ENCODE data around the gene TFR2. TPM values are rescaled to one million over a fixed set of nuclear protein-coding genes. Genes with fewer than 3 reads are reported as not detected.

TFR2 gene
- total and polyA plus RNA-seq, 2 experiments from 2014 or later: 3.7 to 4.2 TPM

DNA sequence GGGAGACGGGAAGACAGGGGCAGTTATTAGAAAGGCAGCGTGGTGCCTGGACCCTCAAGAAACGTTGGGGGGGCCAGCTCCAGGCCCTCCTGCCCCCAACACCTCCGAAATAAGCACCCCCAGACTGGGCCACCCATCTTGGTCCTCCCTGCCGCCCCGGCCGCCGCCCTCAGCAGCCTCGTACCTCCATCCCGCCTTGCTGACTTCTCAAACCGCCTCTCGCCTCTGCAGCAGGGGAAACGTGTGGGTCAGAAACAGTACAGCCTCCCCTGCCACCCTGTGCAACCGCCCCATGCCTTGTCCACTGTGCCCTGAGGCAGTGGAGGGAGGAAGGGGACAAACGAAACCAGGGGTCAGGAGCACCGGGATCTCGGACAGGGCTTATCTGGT lies 45.5 kb upstream of the TFR2 start (continued):
- TF ChIP-seq, protein P1, sequence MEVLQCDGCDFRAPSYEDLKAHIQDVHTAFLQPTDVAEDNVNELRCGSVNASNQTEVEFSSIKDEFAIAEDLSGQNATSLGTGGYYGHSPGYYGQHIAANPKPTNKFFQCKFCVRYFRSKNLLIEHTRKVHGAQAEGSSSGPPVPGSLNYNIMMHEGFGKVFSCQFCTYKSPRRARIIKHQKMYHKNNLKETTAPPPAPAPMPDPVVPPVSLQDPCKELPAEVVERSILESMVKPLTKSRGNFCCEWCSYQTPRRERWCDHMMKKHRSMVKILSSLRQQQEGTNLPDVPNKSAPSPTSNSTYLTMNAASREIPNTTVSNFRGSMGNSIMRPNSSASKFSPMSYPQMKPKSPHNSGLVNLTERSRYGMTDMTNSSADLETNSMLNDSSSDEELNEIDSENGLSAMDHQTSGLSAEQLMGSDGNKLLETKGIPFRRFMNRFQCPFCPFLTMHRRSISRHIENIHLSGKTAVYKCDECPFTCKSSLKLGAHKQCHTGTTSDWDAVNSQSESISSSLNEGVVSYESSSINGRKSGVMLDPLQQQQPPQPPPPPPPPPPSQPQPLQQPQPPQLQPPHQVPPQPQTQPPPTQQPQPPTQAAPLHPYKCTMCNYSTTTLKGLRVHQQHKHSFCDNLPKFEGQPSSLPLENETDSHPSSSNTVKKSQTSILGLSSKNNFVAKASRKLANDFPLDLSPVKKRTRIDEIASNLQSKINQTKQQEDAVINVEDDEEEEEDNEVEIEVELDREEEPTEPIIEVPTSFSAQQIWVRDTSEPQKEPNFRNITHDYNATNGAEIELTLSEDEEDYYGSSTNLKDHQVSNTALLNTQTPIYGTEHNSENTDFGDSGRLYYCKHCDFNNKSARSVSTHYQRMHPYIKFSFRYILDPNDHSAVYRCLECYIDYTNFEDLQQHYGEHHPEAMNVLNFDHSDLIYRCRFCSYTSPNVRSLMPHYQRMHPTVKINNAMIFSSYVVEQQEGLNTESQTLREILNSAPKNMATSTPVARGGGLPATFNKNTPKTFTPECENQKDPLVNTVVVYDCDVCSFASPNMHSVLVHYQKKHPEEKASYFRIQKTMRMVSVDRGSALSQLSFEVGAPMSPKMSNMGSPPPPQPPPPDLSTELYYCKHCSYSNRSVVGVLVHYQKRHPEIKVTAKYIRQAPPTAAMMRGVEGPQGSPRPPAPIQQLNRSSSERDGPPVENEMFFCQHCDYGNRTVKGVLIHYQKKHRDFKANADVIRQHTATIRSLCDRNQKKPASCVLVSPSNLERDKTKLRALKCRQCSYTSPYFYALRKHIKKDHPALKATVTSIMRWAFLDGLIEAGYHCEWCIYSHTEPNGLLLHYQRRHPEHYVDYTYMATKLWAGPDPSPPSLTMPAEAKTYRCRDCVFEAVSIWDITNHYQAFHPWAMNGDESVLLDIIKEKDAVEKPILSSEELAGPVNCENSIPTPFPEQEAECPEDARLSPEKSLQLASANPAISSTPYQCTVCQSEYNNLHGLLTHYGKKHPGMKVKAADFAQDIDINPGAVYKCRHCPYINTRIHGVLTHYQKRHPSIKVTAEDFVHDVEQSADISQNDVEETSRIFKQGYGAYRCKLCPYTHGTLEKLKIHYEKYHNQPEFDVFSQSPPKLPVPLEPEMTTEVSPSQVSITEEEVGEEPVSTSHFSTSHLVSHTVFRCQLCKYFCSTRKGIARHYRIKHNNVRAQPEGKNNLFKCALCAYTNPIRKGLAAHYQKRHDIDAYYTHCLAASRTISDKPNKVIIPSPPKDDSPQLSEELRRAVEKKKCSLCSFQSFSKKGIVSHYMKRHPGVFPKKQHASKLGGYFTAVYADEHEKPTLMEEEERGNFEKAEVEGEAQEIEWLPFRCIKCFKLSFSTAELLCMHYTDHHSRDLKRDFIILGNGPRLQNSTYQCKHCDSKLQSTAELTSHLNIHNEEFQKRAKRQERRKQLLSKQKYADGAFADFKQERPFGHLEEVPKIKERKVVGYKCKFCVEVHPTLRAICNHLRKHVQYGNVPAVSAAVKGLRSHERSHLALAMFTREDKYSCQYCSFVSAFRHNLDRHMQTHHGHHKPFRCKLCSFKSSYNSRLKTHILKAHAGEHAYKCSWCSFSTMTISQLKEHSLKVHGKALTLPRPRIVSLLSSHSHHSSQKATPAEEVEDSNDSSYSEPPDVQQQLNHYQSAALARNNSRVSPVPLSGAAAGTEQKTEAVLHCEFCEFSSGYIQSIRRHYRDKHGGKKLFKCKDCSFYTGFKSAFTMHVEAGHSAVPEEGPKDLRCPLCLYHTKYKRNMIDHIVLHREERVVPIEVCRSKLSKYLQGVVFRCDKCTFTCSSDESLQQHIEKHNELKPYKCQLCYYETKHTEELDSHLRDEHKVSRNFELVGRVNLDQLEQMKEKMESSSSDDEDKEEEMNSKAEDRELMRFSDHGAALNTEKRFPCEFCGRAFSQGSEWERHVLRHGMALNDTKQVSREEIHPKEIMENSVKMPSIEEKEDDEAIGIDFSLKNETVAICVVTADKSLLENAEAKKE (CRISPR knock-in tag; IDR thresholded peaks at IDR 0.05): no peak
- TF ChIP-seq ZNF114 (CRISPR knock-in tag; IDR thresholded peaks at IDR 0.05) (no peak), POLR2AphosphoS5 (IDR thresholded peaks at IDR 0.05; ENCODE audit: low read depth) (no peak), ZNF331 (CRISPR knock-in tag; IDR thresholded peaks at IDR 0.05; ENCODE audit: low read depth) (no peak)

DNA sequence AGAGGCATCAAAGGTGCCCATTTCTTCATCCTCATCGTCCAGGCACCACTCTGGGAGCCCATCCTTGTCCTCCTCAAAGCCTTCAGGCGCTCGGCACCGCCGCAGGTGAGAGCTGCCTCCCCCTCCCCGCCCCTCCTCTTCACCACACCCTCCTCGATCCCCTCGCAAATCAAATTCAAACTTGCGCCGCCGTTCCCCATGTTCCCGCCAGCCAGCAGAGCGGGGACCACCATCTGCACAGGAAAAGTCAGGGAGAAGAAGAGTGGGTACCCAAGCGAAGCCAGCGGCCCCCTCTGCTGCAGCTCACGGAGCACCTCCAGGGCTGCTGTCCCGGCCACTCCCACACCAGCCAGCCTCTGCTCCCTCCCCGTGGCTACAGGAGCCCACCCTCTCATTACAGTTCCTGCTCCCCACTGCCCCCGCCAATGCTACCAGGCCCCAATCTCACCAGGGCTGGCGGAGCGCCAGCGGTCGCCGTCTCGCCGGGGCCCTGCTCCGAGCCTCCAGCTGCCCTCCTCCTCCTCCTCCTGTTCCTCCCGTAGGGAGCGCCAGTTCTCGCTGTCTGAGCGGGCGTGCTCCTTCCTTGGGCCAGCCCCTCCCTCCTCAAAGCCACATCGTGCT lies 45.0 kb upstream of the TFR2 start:
- H2AFZ ChIP-seq: no peak overlapping the region
- TF ChIP-seq, protein P1 (CRISPR knock-in tag; IDR thresholded peaks at IDR 0.05): no peak
- peaks cover 69% of the 10 kb centered on the region for H3K36me3 Mint-ChIP-seq (ENCODE audit: low read depth)
- no peaks in the 10 kb centered on the region for H3K9me3 Mint-ChIP-seq
- peaks cover 16% of the 10 kb centered on the region; the same call in 1 of the 2 replicates for H3F3A ChIP-seq (replicated peaks; ENCODE audit: low read depth)
- H3K4me1 ChIP-seq (ENCODE audit: insufficient read depth): peaks cover 8% of the 10 kb centered on the region; the same call in 1 of the 2 replicates
- no peak overlapping the region for H3K27ac ChIP-seq (ENCODE audit: low read depth)
- peaks cover 15% of the 10 kb centered on the region for H3K27me3 Mint-ChIP-seq (ENCODE audit: insufficient read depth, low read depth, poor library complexity)
- H3K27me3 ChIP-seq (ENCODE audit: insufficient read depth): no peaks in the 10 kb centered on the region
- no peak overlapping the region for H3K4me2 ChIP-seq
- H3K27ac Mint-ChIP-seq: no peak overlapping the region
- no peak overlapping the region for H3K4me3 Mint-ChIP-seq
- DNase-seq (ENCODE audit: low spot score): no peak
- no peak for ATAC-seq
- no peaks in the 10 kb centered on the region for H3K9me2 ChIP-seq (ENCODE audit: insufficient read depth)
- H3K4me1 Mint-ChIP-seq: peaks cover 14% of the 10 kb centered on the region
- H3K79me2 ChIP-seq (replicated peaks; ENCODE audit: insufficient read depth): peaks cover 36% of the 10 kb centered on the region
- H4K20me1 ChIP-seq (replicated peaks; ENCODE audit: insufficient read depth): peaks cover 30% of the 10 kb centered on the region
- peaks cover 9% of the 10 kb centered on the region for H3K36me3 ChIP-seq (ENCODE audit: insufficient read depth)
- no peak overlapping the region for H3K4me3 ChIP-seq

All from GM23338 (cell line).